ENCODE results near the gene ARHGAP42. TPM values are rescaled to one million over a fixed set of nuclear protein-coding genes. Genes with fewer than 3 reads are reported as not detected.

Gene ARHGAP42
- total RNA-seq, 4 donors from 2014 or later, result 7.6 to 22.2 (median 14.6) TPM

DNA sequence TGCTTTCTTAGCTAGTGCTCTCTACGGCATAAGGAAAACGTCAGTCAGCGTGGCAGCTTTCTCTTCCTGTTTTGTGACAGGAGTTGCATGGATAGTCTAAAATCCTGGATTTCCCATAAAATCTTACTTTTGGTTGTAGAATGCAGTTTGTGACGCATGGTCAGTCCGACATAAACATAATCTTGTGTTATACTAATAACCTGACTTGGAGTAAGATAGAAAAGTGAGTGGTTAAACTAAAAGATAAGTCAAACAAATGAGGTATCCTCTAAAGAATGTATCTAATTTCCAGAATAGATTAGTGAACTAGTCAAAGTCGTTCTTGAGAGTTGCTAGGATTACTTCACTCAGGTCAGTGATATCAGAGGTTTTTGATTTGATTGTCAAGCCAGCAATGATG lies 285.0 kb downstream of the ARHGAP42 start:
- 91 to 94% methylated on average over 6 of the region's 6 CpGs for WGBS, 2 donors
- TF ChIP-seq, protein P1, sequence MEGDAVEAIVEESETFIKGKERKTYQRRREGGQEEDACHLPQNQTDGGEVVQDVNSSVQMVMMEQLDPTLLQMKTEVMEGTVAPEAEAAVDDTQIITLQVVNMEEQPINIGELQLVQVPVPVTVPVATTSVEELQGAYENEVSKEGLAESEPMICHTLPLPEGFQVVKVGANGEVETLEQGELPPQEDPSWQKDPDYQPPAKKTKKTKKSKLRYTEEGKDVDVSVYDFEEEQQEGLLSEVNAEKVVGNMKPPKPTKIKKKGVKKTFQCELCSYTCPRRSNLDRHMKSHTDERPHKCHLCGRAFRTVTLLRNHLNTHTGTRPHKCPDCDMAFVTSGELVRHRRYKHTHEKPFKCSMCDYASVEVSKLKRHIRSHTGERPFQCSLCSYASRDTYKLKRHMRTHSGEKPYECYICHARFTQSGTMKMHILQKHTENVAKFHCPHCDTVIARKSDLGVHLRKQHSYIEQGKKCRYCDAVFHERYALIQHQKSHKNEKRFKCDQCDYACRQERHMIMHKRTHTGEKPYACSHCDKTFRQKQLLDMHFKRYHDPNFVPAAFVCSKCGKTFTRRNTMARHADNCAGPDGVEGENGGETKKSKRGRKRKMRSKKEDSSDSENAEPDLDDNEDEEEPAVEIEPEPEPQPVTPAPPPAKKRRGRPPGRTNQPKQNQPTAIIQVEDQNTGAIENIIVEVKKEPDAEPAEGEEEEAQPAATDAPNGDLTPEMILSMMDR (IDR thresholded peaks at IDR 0.05), result no peak
- no peak for TF ChIP-seq POLR2A (IDR thresholded peaks at IDR 0.05)
- no peak for DNase-seq (ENCODE audit: low spot score in 2 of 2)
- H3K4me3 ChIP-seq (ENCODE audit: low read depth, poor library complexity, severe bottlenecking), result no peak overlapping the region
- intact Hi-C loops (cut with DNase I; ENCODE audit: low total_unique reads), result no loop called here

DNA sequence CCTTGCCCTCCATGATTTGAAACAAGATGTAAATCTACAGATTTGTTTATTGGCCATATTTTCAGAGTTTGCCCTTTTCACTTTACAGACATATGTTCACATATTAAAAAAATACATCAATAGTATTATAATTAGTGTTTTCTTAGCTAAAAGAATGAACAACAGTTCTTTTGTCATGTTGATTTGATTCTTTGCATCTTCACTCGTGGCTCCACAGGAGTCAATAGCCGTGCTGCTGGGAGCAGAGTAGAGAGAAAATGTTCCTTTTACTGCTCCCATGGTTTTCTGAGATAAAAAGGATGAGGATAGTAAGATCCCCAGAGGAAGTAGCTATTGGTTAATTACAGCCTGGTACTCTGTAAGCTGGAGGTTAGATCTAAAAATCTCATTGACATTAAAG lies 291.4 kb downstream of the ARHGAP42 start:
- 69 to 77% methylated on average over 2 of the region's 2 CpGs for WGBS, 2 donors
- DNase-seq (ENCODE audit: low spot score in 2 of 2), result no peak
- intact Hi-C loops (cut with DNase I; ENCODE audit: low total_unique reads), result no loop called here
- H3K4me3 ChIP-seq (ENCODE audit: low read depth, poor library complexity, severe bottlenecking), result no peak overlapping the region
- no peak for TF ChIP-seq POLR2A (IDR thresholded peaks at IDR 0.05)
- TF ChIP-seq, protein P1 (IDR thresholded peaks at IDR 0.05), result no peak

DNA sequence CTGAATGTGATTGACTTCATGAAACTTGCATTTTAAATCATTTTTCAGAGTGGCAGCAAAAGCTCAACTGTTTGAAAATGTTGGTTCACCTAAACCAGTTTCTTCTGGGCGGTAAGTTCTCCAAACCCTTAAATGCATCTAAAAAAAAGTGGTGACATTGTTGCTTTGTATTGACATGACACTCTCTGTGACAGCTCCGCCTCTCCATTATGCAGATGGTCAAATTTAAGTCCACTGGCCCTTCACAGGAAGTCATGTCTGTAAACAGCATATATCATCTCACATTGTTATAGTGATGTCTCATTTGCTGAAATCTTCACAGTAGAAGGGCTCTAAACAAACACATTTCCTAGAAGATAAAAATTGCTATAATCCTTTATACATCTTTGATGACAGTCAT lies 291.9 kb downstream of the ARHGAP42 start:
- no peak for DNase-seq (ENCODE audit: low spot score in 2 of 2)
- no peak overlapping the region for H3K4me3 ChIP-seq (ENCODE audit: low read depth, poor library complexity, severe bottlenecking)
- TF ChIP-seq POLR2A (IDR thresholded peaks at IDR 0.05), result no peak
- TF ChIP-seq, protein P1 (IDR thresholded peaks at IDR 0.05), result no peak
- intact Hi-C loops (cut with DNase I; ENCODE audit: low total_unique reads), result no loop called here
- 94 to 97% methylated on average over 2 of the region's 2 CpGs for WGBS, 2 donors

DNA sequence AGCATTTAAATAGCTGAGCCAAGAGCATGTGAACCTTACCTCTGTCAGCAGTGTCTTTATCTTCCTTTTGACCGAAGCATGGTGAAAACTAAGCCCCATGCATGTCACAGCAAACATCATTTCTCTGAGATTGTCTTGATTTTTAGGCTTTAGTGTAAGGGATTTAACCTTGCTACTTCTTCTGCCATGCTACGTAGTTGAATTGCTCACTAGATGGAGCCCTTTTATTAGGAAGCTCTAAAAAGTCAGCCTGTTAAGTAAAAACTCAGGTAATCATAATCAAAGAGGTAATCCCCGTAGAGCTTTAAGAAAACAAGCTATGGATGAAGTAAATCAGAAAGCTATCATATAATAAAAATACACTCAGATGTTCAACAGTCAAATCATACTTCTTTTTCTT lies 293.1 kb downstream of the ARHGAP42 start:
- no peak overlapping the region for H3K4me3 ChIP-seq (ENCODE audit: low read depth, poor library complexity, severe bottlenecking)
- 92% methylated on average over 3 of the region's 3 CpGs for WGBS, 2 donors
- intact Hi-C loops (cut with DNase I; ENCODE audit: low total_unique reads), result no loop called here
- DNase-seq (ENCODE audit: low spot score in 2 of 2), result no peak
- no peak for TF ChIP-seq POLR2A (IDR thresholded peaks at IDR 0.05)
- TF ChIP-seq, protein P1 (IDR thresholded peaks at IDR 0.05), result no peak

DNA sequence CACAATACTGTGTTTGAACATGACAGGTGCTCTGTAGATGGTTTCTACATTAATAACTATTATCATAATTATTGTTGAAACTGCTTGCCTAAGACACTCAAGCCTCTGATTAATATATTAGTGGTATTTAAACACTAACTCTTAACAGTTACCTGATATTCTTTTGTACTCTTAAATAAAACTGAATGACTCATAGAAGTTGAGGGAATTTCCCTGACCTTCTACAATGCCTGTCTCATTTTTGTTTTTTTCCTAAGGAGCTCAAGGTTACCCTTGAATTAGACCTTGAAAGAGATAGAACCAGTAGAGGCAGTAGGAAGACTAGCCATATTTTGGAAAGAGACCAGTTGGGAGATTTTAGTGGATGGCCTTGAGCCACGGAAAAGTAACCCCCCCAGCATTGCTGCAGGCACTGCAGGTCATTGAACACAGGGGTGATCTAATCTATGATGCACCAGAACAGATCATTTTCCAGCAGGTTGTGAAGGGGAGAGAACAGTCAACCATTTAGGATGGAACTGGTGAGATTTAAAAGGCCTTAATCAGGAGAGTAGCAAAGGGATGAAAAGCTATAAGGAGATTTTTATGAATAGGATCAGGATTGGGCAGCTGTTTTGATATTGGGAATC lies 294.2 kb downstream of the ARHGAP42 start:
- intact Hi-C loops (cut with DNase I; ENCODE audit: low total_unique reads), result no loop called here
- H3K4me3 ChIP-seq (ENCODE audit: low read depth, poor library complexity, severe bottlenecking), result no peak overlapping the region
- TF ChIP-seq POLR2A (IDR thresholded peaks at IDR 0.05), result no peak
- WGBS, 2 donors, result 61 to 87% methylated on average over 1 of the region's 1 CpG
- no peak for DNase-seq (ENCODE audit: low spot score in 2 of 2)

DNA sequence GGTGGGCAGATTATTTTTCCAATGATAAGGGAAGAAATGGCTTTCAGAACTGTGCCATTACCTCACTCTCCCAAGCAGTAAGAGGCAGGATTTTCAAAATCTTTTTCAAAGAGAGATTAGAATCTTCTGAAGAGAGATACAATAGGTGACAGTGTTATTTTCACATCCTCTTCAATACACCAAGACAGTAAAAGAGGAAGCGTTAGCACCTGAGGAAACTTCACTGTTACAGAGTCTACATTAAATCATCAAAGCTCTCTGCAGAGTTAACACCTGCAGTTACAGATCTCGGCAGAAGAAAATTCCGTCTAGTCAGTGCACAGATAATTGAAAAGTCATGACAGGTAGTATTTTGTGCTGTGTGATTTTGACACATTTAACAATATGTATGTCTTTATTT lies 297.6 kb downstream of the ARHGAP42 start:
- WGBS, 2 donors, result 82 to 92% methylated on average over 3 of the region's 3 CpGs
- intact Hi-C loops (cut with DNase I; ENCODE audit: low total_unique reads), result no loop called here
- H3K4me3 ChIP-seq (ENCODE audit: low read depth, poor library complexity, severe bottlenecking), result no peak overlapping the region
- no peak for DNase-seq (ENCODE audit: low spot score in 2 of 2)
- no peak for TF ChIP-seq POLR2A (IDR thresholded peaks at IDR 0.05)
- TF ChIP-seq, protein P1 (IDR thresholded peaks at IDR 0.05), result no peak
